Measurements from ENCODE around the gene TRMT44. TPM values are rescaled to one million over a fixed set of nuclear protein-coding genes. Genes with fewer than 3 reads are reported as not detected.
"Not testable (repeated sequence)": the region's sequence is repeated elsewhere in the genome, so short reads cannot be mapped to it uniquely, and the experiment has no call there.

TRMT44 gene
- total RNA-seq, 4 donors from 2014 or later: 39.0 to 61.0 (median 49.2) TPM

DNA sequence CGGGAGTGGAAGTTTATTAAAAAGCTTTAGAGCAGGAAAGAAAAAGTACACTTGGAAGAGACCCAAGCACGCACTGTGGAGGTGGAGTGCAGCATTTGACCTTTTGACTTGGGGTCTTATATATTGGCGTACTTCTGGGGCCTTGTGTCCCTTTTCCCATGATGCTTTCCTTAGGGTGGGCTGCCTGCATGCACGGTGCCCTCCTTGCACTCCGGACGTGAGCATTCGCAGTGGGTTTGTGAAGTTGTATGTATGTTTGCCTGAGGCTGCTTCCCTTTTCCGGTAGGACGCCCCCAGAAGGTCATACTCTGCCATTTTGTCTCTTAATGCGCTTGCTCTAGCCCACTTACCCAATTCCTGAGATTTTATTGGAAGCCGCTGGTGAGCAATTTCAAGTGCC lies 39.6 kb downstream of the TRMT44 start:
- WGBS, 2 donors: 92% methylated on average over 11 of the region's 11 CpGs
- H3K4me3 ChIP-seq (ENCODE audit: low read depth, poor library complexity, severe bottlenecking): no peak overlapping the region
- no peak for TF ChIP-seq POLR2A (IDR thresholded peaks at IDR 0.05)
- TF ChIP-seq, protein P1, sequence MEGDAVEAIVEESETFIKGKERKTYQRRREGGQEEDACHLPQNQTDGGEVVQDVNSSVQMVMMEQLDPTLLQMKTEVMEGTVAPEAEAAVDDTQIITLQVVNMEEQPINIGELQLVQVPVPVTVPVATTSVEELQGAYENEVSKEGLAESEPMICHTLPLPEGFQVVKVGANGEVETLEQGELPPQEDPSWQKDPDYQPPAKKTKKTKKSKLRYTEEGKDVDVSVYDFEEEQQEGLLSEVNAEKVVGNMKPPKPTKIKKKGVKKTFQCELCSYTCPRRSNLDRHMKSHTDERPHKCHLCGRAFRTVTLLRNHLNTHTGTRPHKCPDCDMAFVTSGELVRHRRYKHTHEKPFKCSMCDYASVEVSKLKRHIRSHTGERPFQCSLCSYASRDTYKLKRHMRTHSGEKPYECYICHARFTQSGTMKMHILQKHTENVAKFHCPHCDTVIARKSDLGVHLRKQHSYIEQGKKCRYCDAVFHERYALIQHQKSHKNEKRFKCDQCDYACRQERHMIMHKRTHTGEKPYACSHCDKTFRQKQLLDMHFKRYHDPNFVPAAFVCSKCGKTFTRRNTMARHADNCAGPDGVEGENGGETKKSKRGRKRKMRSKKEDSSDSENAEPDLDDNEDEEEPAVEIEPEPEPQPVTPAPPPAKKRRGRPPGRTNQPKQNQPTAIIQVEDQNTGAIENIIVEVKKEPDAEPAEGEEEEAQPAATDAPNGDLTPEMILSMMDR (IDR thresholded peaks at IDR 0.05): no peak
- intact Hi-C loops (cut with DNase I; ENCODE audit: low total_unique reads): no loop called here
- no peak for DNase-seq (ENCODE audit: low spot score in 2 of 2)

DNA sequence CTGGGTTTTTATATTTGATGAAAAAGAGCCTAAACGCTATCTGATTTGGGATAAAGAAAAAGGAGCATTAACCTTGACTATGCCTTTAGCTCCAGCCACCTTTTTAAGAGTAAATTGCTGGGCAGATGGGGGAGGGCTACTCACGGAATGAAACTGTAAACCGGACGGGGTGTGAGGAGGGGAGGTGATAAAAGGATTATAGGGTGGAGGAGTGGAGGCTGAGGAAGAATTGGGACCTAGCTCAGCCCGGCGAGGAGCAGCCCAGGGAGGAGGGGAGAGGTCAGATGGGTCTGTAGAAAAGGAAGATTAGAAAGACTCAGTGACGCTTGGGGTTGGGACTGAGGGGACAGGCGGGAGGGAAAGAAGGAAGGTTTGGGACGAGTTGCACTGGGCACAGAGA lies 46.1 kb downstream of the TRMT44 start:
- H3K4me3 ChIP-seq (ENCODE audit: low read depth, poor library complexity, severe bottlenecking); intact Hi-C loops (cut with DNase I; ENCODE audit: low total_unique reads); DNase-seq (ENCODE audit: low spot score in 2 of 2): not testable (repeated sequence)
- 64 to 72% methylated on average over 9 of the region's 9 CpGs for whole genome bisulfite sequencing, 2 donors

DNA sequence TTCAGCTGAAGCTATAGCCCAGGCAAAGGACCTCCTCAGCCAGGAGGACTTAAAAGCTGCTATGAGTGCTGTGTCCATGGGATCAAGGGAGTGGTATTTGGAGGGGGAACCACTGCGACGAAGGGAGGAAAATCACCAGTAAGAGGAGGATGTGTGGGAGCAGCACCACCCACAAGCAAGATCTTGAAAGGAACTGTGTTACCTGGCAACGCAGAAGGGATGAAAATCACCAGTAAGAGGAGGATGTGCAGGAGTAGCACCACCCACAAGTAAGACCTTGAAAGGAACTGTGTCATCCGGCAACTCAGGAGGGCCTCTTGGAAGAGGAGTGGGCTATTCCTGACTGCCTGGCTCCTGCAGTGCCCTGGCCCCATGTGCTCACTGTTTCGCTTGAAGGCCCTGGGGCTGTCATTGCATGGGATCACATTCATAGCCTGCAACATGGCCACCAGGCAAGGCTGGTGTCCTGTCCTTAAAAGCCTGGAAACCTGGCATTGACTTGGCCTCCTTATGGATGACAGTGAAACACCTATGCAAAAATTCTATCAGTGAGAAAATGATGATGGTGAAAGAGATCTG lies 48.3 kb downstream of the TRMT44 start:
- 84 to 94% methylated on average over 4 to 5 of the region's 5 CpGs for WGBS, 2 donors
- intact Hi-C loops (cut with DNase I; ENCODE audit: low total_unique reads): no loop called here
- DNase-seq (ENCODE audit: low spot score in 2 of 2): no peak
- TF ChIP-seq POLR2A (IDR thresholded peaks at IDR 0.05): no peak
- TF ChIP-seq, protein P1 (IDR thresholded peaks at IDR 0.05): no peak
- no peak overlapping the region for H3K4me3 ChIP-seq (ENCODE audit: low read depth, poor library complexity, severe bottlenecking)

DNA sequence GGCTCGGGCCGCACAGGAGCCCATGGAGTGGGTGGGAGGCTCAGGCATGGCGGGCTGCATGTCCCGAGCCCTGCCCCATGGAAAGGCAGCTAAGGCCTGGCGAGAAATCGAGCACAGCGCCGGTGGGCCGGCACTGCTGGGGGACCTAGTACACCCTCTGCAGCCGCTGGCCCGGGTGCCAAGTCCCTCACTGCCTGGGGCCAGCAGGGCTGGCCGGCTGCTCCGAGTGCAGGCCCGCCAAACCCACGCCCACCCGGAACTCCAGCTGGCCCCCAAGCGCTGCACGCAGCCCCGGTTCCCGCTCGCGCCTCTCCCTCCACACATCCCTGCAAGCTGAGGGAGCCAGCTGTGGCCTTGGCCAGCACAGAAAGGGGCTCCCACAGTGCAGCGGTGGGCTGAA lies 50.9 kb downstream of the TRMT44 start:
- DNase-seq (ENCODE audit: low spot score in 2 of 2): not testable (repeated sequence)
- WGBS, 2 donors: 92 to 94% methylated on average over 14 to 16 of the region's 23 CpGs

DNA sequence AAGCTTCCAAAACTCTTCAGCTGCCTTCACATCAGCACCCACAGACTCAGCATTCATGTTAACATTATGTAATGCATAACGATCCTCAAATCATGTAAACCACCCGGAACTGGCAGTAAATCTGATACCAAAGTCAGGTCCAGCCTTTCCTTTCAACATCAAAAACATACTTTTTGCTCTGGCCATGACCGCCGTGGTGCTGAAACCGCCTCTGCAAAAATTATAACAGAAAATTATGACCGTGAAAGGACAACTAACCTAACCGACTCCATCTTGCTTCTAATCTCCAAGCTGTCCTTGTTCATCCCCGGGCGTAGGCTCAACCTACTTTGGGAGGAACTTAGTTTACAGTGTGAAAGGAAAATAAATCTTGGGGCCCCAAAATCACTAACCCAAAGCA lies 51.6 kb downstream of the TRMT44 start:
- no peak for DNase-seq (ENCODE audit: low spot score in 2 of 2)
- 77 to 79% methylated on average over 9 of the region's 9 CpGs for WGBS, 2 donors
- intact Hi-C loops (cut with DNase I; ENCODE audit: low total_unique reads): no loop called here
- no peak overlapping the region for H3K4me3 ChIP-seq (ENCODE audit: low read depth, poor library complexity, severe bottlenecking)
- no peak for TF ChIP-seq POLR2A (IDR thresholded peaks at IDR 0.05)
- TF ChIP-seq, protein P1 (IDR thresholded peaks at IDR 0.05): no peak

More for the DNA sequence above, 50.9 kb downstream of the TRMT44 start:
- H3K4me3 ChIP-seq (ENCODE audit: low read depth, poor library complexity, severe bottlenecking); intact Hi-C loops (cut with DNase I; ENCODE audit: low total_unique reads): not testable (repeated sequence)

- H3K4me3 ChIP-seq (ENCODE audit: low read depth, poor library complexity, severe bottlenecking): no peak overlapping the region
- TF ChIP-seq, protein P1 (IDR thresholded peaks at IDR 0.05): no peak
- no peak for TF ChIP-seq POLR2A (IDR thresholded peaks at IDR 0.05)
- no peak for DNase-seq (ENCODE audit: low spot score in 2 of 2)
- 77 to 82% methylated on average over 11 of the region's 11 CpGs for WGBS, 2 donors
- intact Hi-C loops (cut with DNase I; ENCODE audit: low total_unique reads): no loop called here
Observed at GRCh38 chr4:8493484-8493883, 52.9 kb downstream of the TRMT44 start.

DNA sequence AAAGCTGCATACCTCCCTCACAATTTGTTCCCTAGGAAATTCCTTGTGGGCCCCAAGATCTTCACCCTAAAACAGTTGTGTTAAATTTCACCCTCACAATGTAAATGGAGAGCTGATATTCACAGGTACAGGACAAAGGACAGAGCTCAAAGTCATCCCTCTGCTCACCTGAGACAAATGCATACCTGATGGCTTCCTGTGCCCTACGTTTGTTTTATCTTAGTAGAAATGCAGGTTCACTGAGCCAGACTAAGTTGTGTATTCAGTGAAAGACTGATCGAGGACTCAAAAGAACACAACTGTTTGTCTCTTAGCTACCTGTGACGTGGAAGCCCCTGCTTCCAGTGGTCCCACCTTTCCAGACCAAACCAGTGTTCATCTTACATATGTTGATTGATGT lies 53.6 kb downstream of the TRMT44 start:
- no peak for TF ChIP-seq POLR2A (IDR thresholded peaks at IDR 0.05)
- TF ChIP-seq, protein P1 (IDR thresholded peaks at IDR 0.05): no peak
- no peak for DNase-seq (ENCODE audit: low spot score in 2 of 2)
- no peak overlapping the region for H3K4me3 ChIP-seq (ENCODE audit: low read depth, poor library complexity, severe bottlenecking)
- WGBS, 2 donors: 72 to 84% methylated on average over 3 of the region's 3 CpGs
- intact Hi-C loops (cut with DNase I; ENCODE audit: low total_unique reads): no loop called here
